Gastroesophageal sphincter (tissue), 4 donors: ENCODE results near the gene GRIK2. TPM values are rescaled to one million over a fixed set of nuclear protein-coding genes. Genes with fewer than 3 reads are reported as not detected.

ENCODE experiments used
- ATAC-seq: fragments of 150-250 bp; one replicate; pipeline ENCODE4 v1.9.1; 2016; ENCODE audit warnings: mild to moderate bottlenecking, moderate library complexity
- H3K27ac ChIP-seq, 4 donors: fragments of 200-600 bp; sonication (generic) in 3 of 4; 1 replicate in 3 of 4; 2 replicates in 1 of 4; pipeline ENCODE4 v1.5.1; 2016 to 2019
- H3K27me3 ChIP-seq: fragments of 200-600 bp; sonication (generic); one replicate; pipeline ENCODE4 v1.5.1; 2019
- H3K36me3 ChIP-seq, 2 donors: fragments of 200-600 bp; sonication (generic); one replicate each; pipeline ENCODE4 v1.5.1; 2019; ENCODE audit warnings: control low read depth in 1 of 2
- H3K4me1 ChIP-seq, 3 donors: fragments of 200-600 bp; sonication (generic); 1 replicate in 2 of 3; 2 replicates in 1 of 3; pipeline ENCODE4 v1.5.1; 2016 to 2019; ENCODE audit warnings: control low read depth in 2 of 3
- H3K4me3 ChIP-seq, 2 donors: fragments of 200-600 bp; sonication (generic); one replicate each; pipeline ENCODE4 v1.5.1; 2019; ENCODE audit warnings: mild to moderate bottlenecking in 1 of 2, moderate library complexity in 1 of 2
- H3K9me3 ChIP-seq, 3 donors: fragments of 200-600 bp; sonication (generic); one replicate each; pipeline ENCODE4 v1.5.1; 2017 to 2019; ENCODE audit warnings: control low read depth in 2 of 3
- CTCF ChIP-seq, 4 experiments: fragments of 200-600 bp in 2 of 4; fragments of 450-650 bp in 2 of 4; sonication (generic) in 1 of 4; IDR thresholded peaks; one replicate each; pipeline ENCODE4 v1.5.1; 2017 to 2019; ENCODE audit warnings: antibody characterized with exemption in 4 of 4, mild to moderate bottlenecking in 2 of 4, moderate library complexity in 2 of 4
- EP300 ChIP-seq: sonication (generic); formaldehyde crosslinking; IDR thresholded peaks from one replicate; pipeline ENCODE4 v1.6.1; 2017; ENCODE audit warnings: antibody characterized with exemption, mild to moderate bottlenecking
- POLR2A ChIP-seq, 2 donors: fragments of 450-650 bp; IDR thresholded peaks; one replicate each; pipeline ENCODE4 v1.6.1; 2017; ENCODE audit warnings: antibody characterized with exemption in 2 of 2, mild to moderate bottlenecking in 2 of 2, moderate library complexity in 1 of 2
- POLR2AphosphoS5 ChIP-seq: sonication (generic); formaldehyde crosslinking; IDR thresholded peaks from one replicate; pipeline ENCODE4 v1.6.1; 2017; ENCODE audit warnings: antibody characterized with exemption
- WGBS, 2 donors: methylation state at CpG; one replicate each; pipeline ENCODE4 v1.1.5; 2018; ENCODE audit warnings: low coverage in 1 of 2; 5-methylcytosine and 5-hydroxymethylcytosine counted together
- total RNA-seq, 4 donors: library from RNA; depleted of rRNA; stranded (reverse); fragments of >200 nt; gene quantifications; one replicate each; pipeline ENCODE4 v1.1.0, GENCODE V29; 2016

Gene GRIK2
- total RNA-seq, 4 donors from 2014 or later = 0.82 to 2.2 (median 1.0) TPM

DNA sequence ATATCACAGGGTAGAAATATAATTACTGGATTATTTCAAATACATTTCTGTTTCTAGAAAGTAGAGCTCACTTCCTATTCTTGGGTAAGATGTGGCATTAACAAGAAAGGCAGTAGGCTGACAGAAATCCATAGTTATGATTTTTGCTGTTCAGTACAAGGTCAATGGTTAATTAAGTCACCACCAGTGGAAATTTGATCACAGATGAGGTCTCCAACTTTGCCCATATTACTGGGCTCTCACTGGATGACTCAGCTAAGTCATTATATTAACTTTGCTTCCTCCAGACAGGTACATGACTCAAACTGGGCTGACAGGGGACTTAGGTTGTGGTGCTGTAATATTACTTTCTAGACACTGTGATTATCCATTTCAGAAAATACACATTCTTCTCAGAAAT lies 212.4 kb downstream of the GRIK2 start:
- H3K4me3 ChIP-seq = no peak overlapping the region
- TF ChIP-seq CTCF (IDR thresholded peaks at IDR 0.05) (no peak), EP300 (no peak)
- H3K27ac ChIP-seq = no peak overlapping the region
- no peak for ATAC-seq
- no peaks in the 10 kb centered on the region for H3K9me3 ChIP-seq
- H3K36me3 ChIP-seq = no peaks in the 10 kb centered on the region
- no peaks in the 10 kb centered on the region for H3K4me1 ChIP-seq
- no peaks in the 10 kb centered on the region for H3K27me3 ChIP-seq

GRCh38 chr6:101607111-101607690 lies 213.7 kb downstream of the GRIK2 start:
- no peak for ATAC-seq
- Histone ChIP-seq H3K27me3 (no peaks in the 10 kb centered on the region), H3K27ac (no peak overlapping the region), H3K9me3 (no peaks in the 10 kb centered on the region), H3K36me3 (no peaks in the 10 kb centered on the region), H3K4me3 (no peak overlapping the region), H3K4me1 (no peaks in the 10 kb centered on the region)
- no peak for TF ChIP-seq CTCF (IDR thresholded peaks at IDR 0.05)
- no peak for TF ChIP-seq POLR2AphosphoS5
- TF ChIP-seq POLR2A (IDR thresholded peaks at IDR 0.05) = no peak
- TF ChIP-seq EP300 = no peak
- WGBS, 2 donors = 50 to 62% methylated on average over 4 of the region's 4 CpGs

- Histone ChIP-seq H3K36me3 (no peaks in the 10 kb centered on the region), H3K27ac (no peak overlapping the region), H3K9me3 (no peaks in the 10 kb centered on the region), H3K4me3 (no peak overlapping the region), H3K27me3 (no peaks in the 10 kb centered on the region), H3K4me1 (no peaks in the 10 kb centered on the region)
- TF ChIP-seq EP300 (no peak), POLR2A (IDR thresholded peaks at IDR 0.05) (no peak), CTCF (IDR thresholded peaks at IDR 0.05) (no peak), POLR2AphosphoS5 (no peak)
- ATAC-seq = no peak
These were observed 215.2 kb downstream of the GRIK2 start for GRCh38 chr6:101608703-101609102.

- Histone ChIP-seq H3K27ac (no peak overlapping the region), H3K9me3 (no peaks in the 10 kb centered on the region), H3K36me3 (no peaks in the 10 kb centered on the region), H3K27me3 (no peaks in the 10 kb centered on the region), H3K4me3 (no peak overlapping the region), H3K4me1 (no peaks in the 10 kb centered on the region)
- TF ChIP-seq POLR2AphosphoS5 (no peak), POLR2A (IDR thresholded peaks at IDR 0.05) (no peak), EP300 (no peak)
- 17 to 40% methylated on average over 1 to 2 of the region's 2 CpGs for WGBS, 2 donors
- no peak for ATAC-seq
These were observed 220.0 kb downstream of the GRIK2 start for GRCh38 chr6:101613556-101613955.

GRCh38 chr6:101614774-101615173 lies 221.3 kb downstream of the GRIK2 start:
- 27 to 63% methylated on average over 1 of the region's 1 CpG for WGBS, 2 donors

More at GRCh38 chr6:101614774-101615173, 221.3 kb downstream of the GRIK2 start:
- TF ChIP-seq EP300 (no peak), CTCF (IDR thresholded peaks at IDR 0.05) (no peak), POLR2A (IDR thresholded peaks at IDR 0.05) (no peak), POLR2AphosphoS5 (no peak)
- ATAC-seq = no peak
- Histone ChIP-seq H3K27me3 (no peaks in the 10 kb centered on the region), H3K4me1 (no peaks in the 10 kb centered on the region), H3K36me3 (no peaks in the 10 kb centered on the region), H3K4me3 (no peak overlapping the region), H3K27ac (no peak overlapping the region), H3K9me3 (no peaks in the 10 kb centered on the region)
